Activated CD4-positive, alpha-beta T cell treated with anti-CD3 and anti-CD28 coated beads, Interleukin-2, amount 50 U/mL, for 1 hour (primary cell): ENCODE results near the gene PCDHA1.

ENCODE experiments used
- DNase-seq: peaks from one replicate; pipeline ENCODE4 v3.0.0-alpha.2; 2020

Gene PCDHA1

GRCh38 chr5:140992828-140993227 lies 206.9 kb downstream of the PCDHA1 start:
- no peak for DNase-seq

DNA sequence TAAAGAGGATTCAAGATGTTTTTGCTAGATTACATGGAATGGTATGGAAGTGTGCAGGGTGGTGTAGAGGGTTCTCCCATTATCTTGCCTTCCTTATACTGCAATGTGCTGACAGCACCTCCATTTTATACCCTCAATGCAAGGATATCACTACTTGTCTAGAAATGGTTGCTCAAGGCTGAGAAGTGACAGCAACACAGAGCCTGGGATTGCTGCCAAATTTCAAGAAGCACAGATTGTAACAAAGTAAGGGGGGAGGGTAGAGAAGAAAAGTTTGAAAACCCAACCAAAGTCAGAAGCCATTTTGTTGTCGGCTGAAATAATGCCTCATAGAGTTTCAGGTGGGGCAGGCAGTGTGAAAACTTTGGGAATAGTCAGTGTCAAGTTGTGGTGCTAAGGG lies 210.1 kb downstream of the PCDHA1 start:
- no peak for DNase-seq

- no peak for DNase-seq
These were observed 213.0 kb downstream of the PCDHA1 start for GRCh38 chr5:140998921-140999410.

DNA sequence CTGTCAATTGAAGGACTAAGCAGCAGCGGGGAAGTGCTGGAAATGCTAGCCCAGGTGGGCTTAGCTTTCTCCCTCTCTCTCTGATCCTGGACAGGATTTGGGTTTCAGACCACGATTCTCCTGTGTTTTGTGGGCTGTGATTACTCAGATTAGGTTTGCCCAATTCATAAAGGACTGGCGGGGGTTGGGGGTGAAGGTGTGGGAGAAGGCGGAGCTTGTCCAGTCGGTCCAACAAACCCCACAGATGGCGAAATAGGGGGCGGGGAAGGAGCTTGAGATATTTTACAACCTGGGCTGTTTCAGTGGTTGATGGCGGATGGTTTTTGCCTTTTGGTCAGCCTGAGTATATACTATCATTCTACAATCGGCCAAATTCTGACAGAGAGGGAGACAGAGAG lies 215.5 kb downstream of the PCDHA1 start:
- DNase-seq = no peak

- no peak for DNase-seq
These were observed 216.1 kb downstream of the PCDHA1 start for GRCh38 chr5:141001844-141002604.

- DNase-seq = no peak
These were observed 216.6 kb downstream of the PCDHA1 start for GRCh38 chr5:141002605-141002965.

- no peak for DNase-seq
These were observed 217.1 kb downstream of the PCDHA1 start for GRCh38 chr5:141003031-141003430.

GRCh38 chr5:141003791-141004611 lies 218.1 kb downstream of the PCDHA1 start:
- DNase-seq = no peak

DNA sequence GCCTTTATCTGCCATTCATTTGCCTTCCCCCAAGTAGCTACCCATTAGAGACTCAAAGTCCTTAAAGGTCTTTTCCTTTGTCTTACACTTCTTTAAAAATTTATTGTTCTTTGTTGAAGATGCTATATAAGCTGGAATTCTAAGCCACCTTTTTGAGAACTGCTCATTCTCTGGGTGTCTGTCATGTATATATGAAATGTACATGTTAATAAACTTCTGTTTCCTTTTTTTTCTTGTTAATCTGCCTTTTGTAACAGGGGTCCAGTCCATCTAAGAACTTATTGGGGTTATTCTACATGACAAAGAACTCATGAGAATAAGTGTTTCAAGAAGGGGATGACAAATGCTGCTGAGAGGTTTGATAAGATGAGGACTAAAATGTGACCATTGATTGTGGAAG lies 221.9 kb downstream of the PCDHA1 start:
- no peak for DNase-seq

DNA sequence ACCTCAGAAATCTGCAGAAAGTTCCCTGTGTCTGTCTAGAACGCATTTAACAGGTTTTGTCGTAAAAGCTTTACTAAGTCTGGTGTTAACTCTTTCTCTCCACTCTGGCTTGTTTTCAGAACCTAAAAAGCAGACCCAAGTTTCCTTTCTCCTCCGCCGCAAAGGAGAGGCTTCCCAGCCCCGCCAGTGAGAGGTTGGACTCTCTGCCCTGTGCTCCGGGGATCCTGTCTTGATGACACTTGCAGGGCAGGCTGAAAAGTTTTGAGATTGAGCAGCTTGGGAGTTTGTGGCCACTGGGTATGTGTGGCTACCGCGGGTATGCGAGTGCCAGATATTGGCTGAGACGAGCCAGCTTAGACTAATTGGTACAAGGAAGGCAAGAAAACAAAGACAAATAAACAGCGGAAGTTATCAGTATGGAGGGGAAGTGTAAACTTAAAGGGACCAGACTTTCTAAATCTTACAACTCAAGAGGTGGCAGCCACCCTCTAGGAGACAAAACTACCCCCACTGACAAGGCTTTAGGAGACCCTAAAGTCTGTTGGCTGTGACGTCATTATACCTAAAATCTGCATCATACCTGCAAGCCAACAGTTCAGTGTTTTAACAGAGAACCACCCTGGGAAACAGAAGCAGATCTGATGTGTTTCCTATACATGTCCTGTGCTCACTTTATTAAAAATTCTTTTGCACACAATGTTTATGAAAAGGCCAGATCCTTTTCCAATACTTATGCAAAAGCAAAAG lies 224.3 kb downstream of the PCDHA1 start:
- DNase-seq = no peak

GRCh38 chr5:141017943-141018342 lies 232.0 kb downstream of the PCDHA1 start:
- DNase-seq = no peak

DNA sequence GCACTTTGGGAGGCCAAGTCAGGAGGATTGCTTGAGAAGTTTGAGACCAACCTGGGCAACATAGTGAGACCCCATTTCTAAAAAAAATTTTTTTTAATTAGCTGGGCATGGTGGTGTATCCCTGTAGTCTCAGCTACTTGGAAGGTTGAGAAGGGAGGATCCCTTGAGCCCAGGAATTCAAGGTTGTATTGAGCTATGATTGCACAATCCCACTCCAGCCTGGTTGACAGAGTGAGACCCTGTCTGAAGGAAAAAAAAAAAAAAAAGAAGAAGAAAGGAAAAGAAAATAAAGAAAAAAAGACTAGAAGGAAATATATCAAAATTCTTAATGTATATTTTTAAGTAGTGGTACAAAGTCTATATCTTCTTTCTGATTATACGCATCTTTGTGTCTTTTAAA lies 236.4 kb downstream of the PCDHA1 start:
- DNase-seq = no peak

GRCh38 chr5:141031006-141031405 lies 245.1 kb downstream of the PCDHA1 start:
- DNase-seq = no peak

DNA sequence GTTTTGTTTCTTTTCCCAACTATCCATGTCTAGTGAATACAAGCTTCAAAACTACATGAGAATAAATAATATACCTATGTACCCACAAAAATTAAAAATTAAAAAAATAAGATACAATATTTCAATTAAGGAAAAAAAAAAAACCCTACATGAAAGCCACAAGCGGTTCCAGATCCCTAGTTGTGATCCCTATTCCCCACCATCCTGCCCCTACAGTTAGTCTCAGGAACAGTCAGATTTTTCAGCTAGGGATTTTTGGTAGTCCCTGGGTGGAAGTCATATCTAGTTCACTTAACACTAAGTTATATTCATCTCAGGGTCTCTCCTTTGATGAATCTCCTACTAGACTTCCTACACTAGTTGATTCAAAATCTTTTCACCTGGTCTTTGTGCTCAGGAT lies 246.7 kb downstream of the PCDHA1 start:
- no peak for DNase-seq

- DNase-seq = no peak
These were observed 253.1 kb downstream of the PCDHA1 start for GRCh38 chr5:141039061-141039460.

DNA sequence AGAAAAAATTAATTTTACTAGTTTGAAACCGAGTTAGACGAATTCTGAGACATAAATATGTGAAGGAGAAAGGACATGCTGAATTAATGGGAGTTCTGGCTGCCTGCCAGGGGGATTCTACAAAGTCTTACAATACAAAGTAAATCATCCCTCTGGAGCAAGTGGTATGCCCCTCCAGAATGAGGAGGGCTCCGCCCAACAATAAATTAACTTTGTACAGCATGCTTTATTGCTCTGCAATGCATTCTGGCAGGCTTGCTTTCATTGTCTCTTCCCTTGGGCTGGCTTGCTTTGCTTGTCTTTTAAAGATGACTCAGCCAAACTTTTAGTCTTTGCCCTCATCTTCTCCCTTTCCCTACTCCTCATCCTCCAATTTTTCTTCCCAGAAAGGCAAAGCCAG lies 253.6 kb downstream of the PCDHA1 start:
- DNase-seq = no peak

DNA sequence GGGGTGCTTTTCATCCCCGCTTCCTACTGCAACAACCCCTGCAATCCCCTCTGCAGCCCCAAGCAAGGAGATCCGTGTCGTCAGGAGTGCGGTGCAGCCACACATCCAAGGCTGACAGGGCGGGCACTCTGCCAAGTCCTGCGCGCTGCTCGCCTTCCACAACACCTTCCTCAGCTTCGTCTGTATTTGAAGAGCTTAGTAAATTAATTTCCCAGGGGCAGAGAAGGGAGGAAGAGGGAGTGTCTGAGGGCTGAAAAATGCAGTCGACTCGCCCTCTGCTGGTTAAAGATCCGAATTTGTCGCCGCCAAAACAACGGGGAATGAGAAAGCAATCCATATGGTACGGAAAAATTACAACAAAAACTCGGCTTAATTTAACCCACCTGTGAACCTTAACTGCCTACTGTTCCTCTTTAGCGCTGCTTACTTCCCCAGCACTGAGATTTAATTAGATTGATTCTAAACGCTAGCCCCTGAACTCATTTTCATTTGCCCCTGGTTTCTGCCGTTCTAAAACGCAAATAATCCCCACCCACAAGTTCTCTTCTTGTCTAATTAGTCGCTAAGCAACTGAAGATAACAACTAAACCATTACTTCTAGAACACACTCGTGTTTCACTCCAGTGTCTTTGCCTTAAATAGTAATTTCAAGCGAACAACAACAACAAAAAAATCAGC lies 254.3 kb downstream of the PCDHA1 start:
- DNase-seq = no peak

GRCh38 chr5:141040771-141041426 lies 255.0 kb downstream of the PCDHA1 start:
- peak; percentile 60 for DNase-seq

GRCh38 chr5:141041427-141041785 lies 255.5 kb downstream of the PCDHA1 start:
- no peak for DNase-seq

DNA sequence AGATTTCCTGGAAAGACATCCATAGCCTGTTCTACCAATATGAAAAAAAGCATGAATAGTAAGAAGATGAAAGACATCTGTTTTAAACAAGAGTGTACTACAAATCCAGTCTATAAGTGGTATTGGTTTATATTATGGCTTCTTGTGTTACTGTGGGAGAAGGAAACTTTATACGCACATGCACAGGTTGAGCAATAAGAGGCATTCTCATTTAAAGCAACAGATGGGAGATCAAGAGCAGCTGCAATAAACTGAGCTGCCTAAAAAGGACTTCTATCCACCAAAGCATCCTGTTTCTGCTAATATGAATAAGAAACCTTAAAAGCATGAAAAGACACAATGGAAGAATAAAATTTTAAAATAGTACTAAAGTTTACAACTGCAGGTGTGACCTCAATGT lies 256.6 kb downstream of the PCDHA1 start:
- no peak for DNase-seq

- DNase-seq = no peak
These were observed 264.9 kb downstream of the PCDHA1 start, which contains the start of gene PCDHB1 for GRCh38 chr5:141050622-141051520. PCDHB1 (plus strand) TSS chr5:141051374; CDS start chr5:141051471, 97 bp downstream.
